Hindlimb muscle (tissue), 1 donor: ENCODE results near the gene SEMG2. TPM values are rescaled to one million over a fixed set of nuclear protein-coding genes. Genes with fewer than 3 reads are reported as not detected.

Source experiments
- DNase-seq: peaks from one replicate; pipeline ENCODE4 v3.0.0-alpha.2; 2013
- polyA plus RNA-seq: library from polyadenylated mRNA; unstranded; fragments of 120-200 nt; gene quantifications from one replicate; pipeline ENCODE4 v1.2.1, GENCODE V29; 2013; ENCODE audit not compliant: insufficient read length

The SEMG2 gene
- polyA plus RNA-seq, 1 donor: not detected

GRCh38 chr20:45229264-45230056 is 8.3 kb downstream of the SEMG2 start:
- no peak for DNase-seq

GRCh38 chr20:45230631-45231030 is 9.5 kb downstream of the SEMG2 start:
- DNase-seq: no peak

DNA sequence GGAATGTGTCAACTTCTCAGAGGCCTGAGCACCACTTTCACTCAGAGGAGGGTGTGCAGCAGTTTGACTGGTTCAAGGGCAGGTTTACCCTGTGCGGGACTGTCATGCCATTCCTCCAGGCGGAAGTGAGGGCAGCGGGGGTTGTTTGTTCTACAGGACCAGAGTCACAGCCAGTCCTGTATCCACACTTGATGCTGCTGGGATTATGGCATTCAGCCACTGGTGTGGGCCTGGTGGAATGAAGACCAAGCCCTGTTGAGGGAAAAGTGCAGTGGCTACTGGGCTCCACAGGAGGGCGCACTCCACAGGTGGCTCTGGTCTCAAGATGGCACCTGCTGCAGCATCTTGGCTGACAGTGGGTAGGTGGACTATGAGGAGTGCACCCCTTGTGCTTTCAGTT is 14.8 kb downstream of the SEMG2 start:
- no peak for DNase-seq

DNA sequence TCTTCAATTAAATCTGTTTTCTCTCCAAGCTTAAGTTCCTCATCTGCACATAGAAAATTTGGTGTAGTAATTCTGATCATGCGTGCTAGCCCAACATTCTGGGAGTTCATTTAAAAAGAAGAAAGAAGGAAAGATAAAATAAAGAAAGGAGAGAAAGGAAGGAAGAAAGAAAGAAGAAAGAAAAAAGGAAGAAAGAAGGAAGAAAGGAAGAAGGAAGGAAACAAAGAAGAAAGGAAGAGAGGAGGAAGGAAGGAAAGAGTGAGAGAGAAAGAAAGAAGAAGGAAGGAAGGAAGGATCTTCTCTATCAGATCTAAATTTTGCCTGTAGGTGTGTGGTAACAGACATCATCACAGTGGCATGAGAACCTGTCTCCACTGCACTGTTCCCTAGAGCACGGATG is 17.0 kb downstream of the SEMG2 start:
- DNase-seq: no peak

- DNase-seq: no peak
Observed at GRCh38 chr20:45246109-45246508, 24.9 kb downstream of the SEMG2 start.

GRCh38 chr20:45247865-45248264 is 26.7 kb downstream of the SEMG2 start:
- no peak for DNase-seq

GRCh38 chr20:45248609-45249008 is 27.4 kb downstream of the SEMG2 start:
- DNase-seq: no peak

DNA sequence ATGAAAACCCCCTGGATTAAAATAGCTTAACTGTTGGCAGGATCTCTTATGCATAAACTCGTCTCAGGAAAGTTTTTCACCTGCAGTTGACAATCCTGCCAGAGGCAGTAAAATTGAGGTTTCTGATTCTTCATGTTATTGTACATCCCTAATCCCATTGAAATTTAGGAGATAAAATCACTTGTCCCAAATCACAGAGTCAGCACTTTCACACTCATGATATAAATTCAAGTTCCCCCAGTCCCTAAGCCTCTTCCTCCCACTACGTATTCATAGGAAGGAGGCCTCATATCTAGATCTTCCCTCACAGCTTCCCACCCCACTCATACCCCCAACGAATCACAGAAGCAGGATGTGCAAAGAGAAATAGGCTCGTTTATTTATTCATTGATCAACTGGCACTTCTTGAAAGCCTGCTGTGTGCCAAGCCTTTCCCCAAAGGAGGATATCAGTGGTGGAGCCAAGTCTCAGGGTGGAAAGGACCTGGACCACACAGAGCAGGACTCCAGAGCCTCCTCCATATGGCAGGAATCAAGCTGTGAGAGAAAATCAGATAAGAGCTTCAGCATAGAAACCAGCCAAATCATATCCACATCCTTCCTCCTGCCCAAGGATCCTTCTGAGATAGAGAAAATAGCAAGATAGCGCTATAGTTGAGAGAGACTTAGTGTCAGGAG is 30.8 kb downstream of the SEMG2 start:
- DNase-seq: no peak

- DNase-seq: no peak
Observed at GRCh38 chr20:45253261-45253660, 32.1 kb downstream of the SEMG2 start.

- no peak for DNase-seq
Observed at GRCh38 chr20:45254383-45255262, 33.5 kb downstream of the SEMG2 start, which contains the start of gene SLPI. Gene SLPI (minus strand): TSS chr20:45254564. CDS start chr20:45254543, 21 bp downstream.

DNA sequence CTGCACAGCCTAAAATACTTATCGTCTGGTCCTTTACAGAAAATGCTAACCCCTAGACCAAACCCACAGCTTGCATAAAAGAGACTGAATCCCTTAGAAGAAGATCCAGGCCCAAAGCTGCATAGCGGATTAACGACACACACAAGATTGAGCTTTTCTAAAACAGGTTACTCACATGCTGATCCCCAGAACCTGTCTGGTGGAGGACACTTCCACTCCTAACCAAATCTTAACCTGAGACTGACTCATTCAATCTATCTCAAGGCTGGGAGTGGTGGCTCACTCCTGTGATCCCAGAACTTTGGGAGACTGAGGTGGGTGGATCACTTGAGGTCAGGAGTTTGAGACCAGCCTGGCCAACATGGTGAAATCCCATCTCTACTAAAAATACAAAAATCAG is 36.0 kb downstream of the SEMG2 start:
- DNase-seq: no peak

DNA sequence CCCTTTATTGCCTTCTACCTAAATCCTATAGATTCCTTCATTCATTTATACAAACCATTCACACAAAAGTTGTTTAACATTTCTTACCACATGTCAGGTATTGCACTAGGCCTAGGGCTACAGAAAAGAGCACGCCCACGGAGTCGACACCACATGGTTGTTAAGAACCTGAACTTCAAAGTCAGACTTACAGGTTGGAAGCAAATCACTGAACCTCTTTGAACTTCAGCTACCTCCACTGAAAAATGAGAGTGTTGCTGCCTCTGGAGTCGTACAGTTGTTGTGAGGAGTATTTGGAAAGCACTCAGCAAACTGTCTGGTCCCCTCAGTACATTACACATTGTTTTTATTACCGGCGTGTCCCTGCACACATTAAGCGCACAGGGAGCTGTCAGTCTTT is 36.5 kb downstream of the SEMG2 start:
- no peak for DNase-seq

GRCh38 chr20:45258259-45258658 is 37.1 kb downstream of the SEMG2 start:
- DNase-seq: no peak

DNA sequence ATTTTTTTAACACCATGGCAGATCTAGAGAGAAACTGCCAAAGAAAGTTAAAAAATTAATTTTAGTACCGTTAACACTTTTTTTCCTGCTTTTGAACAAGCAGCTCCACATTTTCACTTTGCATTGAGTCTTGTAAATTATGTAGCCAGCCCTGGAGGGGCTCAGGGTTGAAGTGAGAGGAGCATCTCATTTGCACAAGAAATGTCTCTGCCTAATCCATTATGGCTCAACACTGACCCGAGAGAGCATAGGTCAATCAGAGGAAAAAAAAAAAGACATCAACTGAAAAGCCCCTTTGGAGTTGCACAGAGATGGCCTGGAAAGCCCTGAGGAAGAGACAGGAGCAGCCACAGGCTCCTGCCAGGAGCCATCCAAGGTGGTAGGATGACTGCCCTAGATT is 37.5 kb downstream of the SEMG2 start:
- DNase-seq: no peak

- DNase-seq: no peak
Observed at GRCh38 chr20:45263556-45264266, 42.5 kb downstream of the SEMG2 start.

GRCh38 chr20:45266977-45267376 is 45.8 kb downstream of the SEMG2 start:
- DNase-seq: no peak

DNA sequence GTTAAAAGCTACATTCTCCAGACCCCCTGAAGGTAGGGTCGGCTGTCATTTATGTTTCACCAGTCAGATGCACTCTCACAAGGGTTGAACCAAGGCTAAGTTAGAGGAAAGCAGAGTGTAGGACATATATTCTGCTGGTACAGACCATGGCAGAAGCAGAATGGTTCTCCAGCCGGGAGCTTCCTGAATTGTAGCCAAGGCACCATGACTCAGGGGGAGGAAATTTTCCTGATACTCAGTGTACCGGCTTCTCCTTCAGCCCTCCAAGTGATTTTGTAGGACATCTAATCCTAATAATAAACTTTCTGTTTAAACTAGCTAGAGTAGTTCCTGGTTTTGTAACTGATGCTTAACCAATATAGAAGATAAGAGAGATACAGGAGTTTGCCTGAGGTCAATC is 47.4 kb downstream of the SEMG2 start:
- no peak for DNase-seq

GRCh38 chr20:45269056-45269455 is 47.9 kb downstream of the SEMG2 start:
- no peak for DNase-seq

DNA sequence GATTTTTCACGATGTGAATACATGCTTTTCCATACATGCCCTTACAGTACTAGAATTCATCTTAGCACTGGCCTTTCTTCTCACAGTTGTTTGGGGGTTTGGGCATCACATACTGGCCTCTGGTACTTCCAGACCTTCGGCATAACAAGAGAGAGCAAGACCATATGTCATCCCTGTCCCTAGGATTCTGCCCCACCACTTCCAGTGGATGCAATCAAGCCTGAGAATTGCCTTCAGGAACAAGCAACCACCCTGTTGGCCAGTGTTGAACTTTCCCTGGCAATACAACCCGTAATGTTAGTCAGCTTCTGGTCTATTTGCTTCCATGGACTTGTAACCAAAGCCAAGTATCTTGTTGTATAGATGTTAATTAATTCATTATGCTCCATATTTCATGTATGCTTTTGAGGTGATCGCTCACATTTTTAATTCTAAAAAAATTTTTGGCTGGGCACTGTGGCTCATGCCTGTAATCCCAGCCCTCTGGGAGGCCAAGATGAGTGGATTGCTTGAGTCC is 48.6 kb downstream of the SEMG2 start:
- no peak for DNase-seq
